HUES6 (cell line): ENCODE data around the gene ATRAID.
"Not testable (repeated sequence)": the region's sequence is repeated elsewhere in the genome, so short reads cannot be mapped to it uniquely, and the experiment has no call there.

Experiments
- H3K27ac ChIP-seq: 2 replicates; pipeline ENCODE4 v1.7.0; 2013; ENCODE audit warnings: low read depth, mild to moderate bottlenecking, low read length, inconsistent platforms
- H3K27me3 ChIP-seq: 2 replicates; pipeline ENCODE4 v1.6.1; 2013; ENCODE audit warnings: low read length; ENCODE audit not compliant: control insufficient read depth, insufficient read depth
- H3K36me3 ChIP-seq: 2 replicates; pipeline ENCODE4 v1.6.1; 2013; ENCODE audit warnings: low read length; ENCODE audit not compliant: control insufficient read depth, insufficient read depth
- H3K4me1 ChIP-seq: 2 replicates; pipeline ENCODE4 v1.6.1; 2013; ENCODE audit warnings: low read length; ENCODE audit not compliant: control insufficient read depth, insufficient read depth
- H3K4me3 ChIP-seq: 2 replicates; pipeline ENCODE4 v1.5.1; 2013; ENCODE audit warnings: low read depth, low read length
- H3K9ac ChIP-seq: one replicate; pipeline ENCODE4 v1.6.1; 2013; ENCODE audit warnings: mild to moderate bottlenecking, low read length
- H3K9me3 ChIP-seq: 2 replicates; pipeline ENCODE4 v1.6.1; 2013; ENCODE audit warnings: low read depth, low read length; ENCODE audit not compliant: control insufficient read depth, insufficient read depth

ATRAID gene

DNA sequence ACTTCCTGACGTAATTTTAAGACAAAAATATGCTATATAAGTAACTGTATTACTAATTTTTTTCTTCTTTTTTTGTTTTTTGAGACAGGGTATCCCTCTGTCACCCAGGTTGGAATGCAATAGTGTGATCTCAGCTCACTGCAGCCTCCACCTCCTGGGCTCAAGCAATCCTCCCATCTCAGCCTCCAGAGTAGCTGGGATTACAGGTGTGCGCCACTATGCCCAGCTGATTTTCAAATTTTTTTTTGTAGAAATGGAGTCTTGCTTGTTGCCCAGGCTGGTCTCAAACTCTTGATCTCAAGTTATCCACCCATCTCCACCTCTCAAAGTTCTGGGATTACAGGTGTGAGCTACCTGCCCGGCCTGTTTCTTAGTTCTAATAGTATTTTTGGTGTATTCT is 33.4 kb upstream of the ATRAID start:
- H3K36me3 ChIP-seq: no peaks in the 10 kb centered on the region
- H3K4me1 ChIP-seq: no peaks in the 10 kb centered on the region
- peaks cover 4% of the 10 kb centered on the region; the same call in 1 of the 2 replicates for H3K27me3 ChIP-seq
- no peaks in the 10 kb centered on the region for H3K9me3 ChIP-seq
- no peak overlapping the region for H3K4me3 ChIP-seq
- no peak overlapping the region for H3K27ac ChIP-seq
- H3K9ac ChIP-seq: no peak overlapping the region

DNA sequence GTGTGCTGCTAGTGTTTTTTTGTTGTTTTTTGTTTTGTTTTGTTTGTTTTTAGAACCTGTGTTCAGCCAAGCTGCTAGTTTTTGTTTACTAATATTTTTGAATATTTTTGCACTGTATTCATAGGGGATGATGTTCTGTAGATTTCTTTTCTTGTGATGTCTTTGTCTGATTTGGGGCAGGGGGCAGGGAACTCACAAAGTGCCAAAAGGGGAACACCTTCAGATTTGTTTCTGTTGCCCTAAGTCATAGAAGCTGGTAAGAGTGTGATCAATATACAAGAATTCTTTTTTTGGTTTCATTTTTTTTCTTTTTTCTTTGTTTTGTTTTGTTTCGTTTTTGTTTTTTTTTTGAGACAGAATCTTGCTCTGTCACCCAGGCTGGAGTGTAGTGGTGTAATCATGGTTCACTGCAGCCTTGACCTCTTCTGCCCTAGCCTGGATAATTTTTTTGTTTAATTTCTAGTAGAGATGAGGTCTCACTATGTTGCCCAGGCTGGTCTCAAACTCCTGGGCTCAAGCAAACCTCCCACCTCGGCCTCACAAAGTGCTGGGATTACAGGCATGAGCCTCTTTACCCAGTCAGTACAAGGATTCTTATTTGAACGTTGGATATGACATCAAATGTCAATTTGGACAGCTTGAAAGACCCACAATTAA is 32.4 kb upstream of the ATRAID start:
- no peaks in the 10 kb centered on the region for H3K27me3 ChIP-seq
- no peaks in the 10 kb centered on the region for H3K4me1 ChIP-seq
- no peaks in the 10 kb centered on the region for H3K9me3 ChIP-seq
- no peak overlapping the region for H3K9ac ChIP-seq
- H3K4me3 ChIP-seq: no peak overlapping the region
- no peaks in the 10 kb centered on the region for H3K36me3 ChIP-seq
- H3K27ac ChIP-seq: no peak overlapping the region

DNA sequence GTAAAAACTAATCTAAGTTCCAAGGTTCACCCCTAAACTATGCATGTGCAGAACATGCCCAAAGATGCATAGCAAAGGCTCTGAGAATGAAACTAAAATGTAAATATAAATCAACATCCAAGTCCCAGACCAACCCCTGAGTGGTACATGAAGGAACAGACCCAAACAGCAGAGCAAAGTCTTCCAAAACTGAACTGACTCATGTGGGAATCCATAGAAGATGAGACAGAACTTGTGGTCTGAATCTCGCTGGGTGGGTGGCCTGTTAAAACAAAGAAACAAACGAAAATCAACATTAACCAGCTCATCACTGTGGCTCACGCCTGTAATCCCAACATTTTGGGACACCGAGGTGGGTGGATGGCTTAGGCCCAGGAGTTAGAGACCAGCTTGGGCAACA is 29.5 kb upstream of the ATRAID start:
- Histone ChIP-seq H3K9ac (no peak overlapping the region), H3K27ac (no peak overlapping the region), H3K4me1 (no peaks in the 10 kb centered on the region), H3K9me3 (no peaks in the 10 kb centered on the region), H3K4me3 (no peak overlapping the region), H3K27me3 (no peaks in the 10 kb centered on the region), H3K36me3 (no peaks in the 10 kb centered on the region)

DNA sequence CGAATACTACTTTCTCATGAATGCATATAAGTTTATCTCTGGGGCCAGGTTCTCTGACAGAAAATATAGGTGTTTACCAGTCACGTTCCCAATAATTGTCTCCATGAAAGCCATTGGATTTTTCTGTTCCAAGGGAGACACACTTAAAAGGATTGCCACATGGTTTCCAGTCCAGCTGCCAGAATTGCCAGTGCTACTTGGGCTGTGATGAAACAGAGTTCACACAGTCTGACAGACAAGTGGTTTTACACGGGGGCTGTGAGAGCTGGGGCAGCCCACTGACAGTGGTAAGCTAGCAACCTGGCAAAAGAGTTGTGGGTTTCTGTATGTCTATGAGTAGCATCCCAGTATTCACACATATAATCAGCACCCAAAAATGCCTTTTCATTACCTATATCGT is 27.7 kb upstream of the ATRAID start:
- no peaks in the 10 kb centered on the region for H3K4me1 ChIP-seq
- no peak overlapping the region for H3K9ac ChIP-seq
- no peaks in the 10 kb centered on the region for H3K9me3 ChIP-seq
- no peaks in the 10 kb centered on the region for H3K36me3 ChIP-seq
- no peak overlapping the region for H3K27ac ChIP-seq
- no peaks in the 10 kb centered on the region for H3K27me3 ChIP-seq
- H3K4me3 ChIP-seq: no peak overlapping the region

DNA sequence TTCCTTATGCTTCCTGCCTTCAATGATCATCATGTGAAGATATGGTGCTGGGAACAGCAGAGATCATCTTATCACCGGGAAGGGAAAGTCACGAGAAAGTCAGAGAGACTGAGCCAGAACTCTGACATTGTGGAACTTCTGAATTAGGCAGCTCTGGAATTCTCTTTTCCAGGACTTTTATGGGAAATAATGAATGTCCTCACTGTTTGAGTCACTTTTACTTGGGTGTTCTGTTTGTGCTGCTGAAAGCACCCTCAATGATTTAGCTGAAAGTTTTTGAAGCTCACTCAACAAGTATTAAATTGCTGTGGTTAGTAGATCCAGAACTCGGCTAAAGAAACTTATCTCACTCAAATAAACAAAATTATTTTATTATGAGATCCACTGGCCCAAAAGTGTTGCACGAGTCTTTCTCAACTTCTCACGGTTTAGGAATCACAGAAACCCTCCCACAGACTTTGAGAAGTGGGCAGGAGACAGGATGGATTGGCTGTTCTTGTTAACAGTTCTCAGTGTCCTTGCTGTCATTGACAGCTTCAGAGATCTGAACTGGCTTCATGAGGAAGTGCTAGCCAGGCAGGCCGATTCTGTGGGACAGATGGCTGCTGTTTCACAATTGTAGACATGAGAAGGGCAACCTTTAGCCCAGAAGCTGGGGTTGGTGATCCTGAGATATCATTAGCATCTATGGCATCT is 26.4 kb upstream of the ATRAID start:
- Histone ChIP-seq H3K9me3 (no peaks in the 10 kb centered on the region), H3K27me3 (no peaks in the 10 kb centered on the region)

DNA sequence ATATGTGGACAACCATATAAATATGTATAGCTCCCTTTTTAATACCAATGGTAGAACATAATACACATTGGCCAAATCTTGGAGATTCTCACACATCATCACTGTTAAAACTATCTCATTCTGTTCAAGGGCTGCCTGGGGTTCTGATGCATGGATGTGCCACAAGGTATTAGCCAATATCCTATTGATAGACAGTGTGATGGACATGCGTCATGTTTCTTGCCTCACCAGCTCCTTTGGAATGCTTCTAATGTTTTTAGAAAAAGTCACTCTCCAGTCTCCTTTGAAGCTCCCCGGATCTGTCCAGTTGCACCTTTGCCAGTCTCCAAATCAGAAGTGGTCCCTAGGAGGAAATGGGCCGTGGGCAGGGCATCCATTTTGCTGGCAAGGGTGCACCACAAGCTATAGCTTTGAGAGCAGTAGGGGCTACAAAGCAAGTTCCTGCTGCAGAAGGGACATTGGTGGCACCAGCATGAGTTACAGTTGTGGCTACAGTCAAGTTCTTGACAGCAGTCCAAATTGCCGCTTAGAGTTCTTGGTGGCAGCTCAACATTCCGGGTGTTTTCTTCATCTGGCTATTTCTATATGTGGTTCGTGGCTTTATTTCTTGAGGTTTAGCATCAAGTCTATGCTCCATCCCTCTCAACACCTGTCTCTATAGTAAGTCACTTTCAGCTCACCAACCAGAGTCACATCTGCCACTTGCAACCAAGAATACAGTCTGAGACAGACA is 25.1 kb upstream of the ATRAID start:
- Histone ChIP-seq H3K4me1 (no peaks in the 10 kb centered on the region), H3K4me3 (no peak overlapping the region), H3K9ac (no peak overlapping the region), H3K27ac (no peak overlapping the region), H3K27me3 (no peaks in the 10 kb centered on the region), H3K9me3 (no peaks in the 10 kb centered on the region), H3K36me3 (no peaks in the 10 kb centered on the region)

More for the DNA sequence above, 26.4 kb upstream of the ATRAID start:
- Histone ChIP-seq H3K27ac (no peak overlapping the region), H3K36me3 (no peaks in the 10 kb centered on the region), H3K4me3 (no peak overlapping the region), H3K9ac (no peak overlapping the region), H3K4me1 (no peaks in the 10 kb centered on the region)

DNA sequence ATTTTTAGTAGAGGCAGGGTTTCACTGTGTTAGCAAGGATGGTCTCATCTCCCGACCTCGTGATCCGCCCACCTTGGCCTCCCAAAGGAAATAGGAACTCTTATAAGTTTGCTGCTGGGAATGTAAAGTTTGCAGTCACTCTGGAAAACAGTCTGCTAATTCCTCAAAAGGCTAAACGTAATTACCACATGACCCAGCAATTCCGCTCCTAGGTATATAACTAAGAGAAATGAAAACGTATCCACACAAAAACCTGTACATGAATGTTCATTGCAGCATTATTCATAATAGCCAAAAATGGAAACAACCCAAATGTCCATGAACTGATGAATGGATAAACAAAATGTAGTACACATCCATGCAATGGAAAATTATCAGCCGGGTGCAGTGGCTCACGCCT is 21.9 kb upstream of the ATRAID start:
- Histone ChIP-seq H3K9me3 (no peaks in the 10 kb centered on the region), H3K9ac (no peak overlapping the region), H3K27me3 (no peaks in the 10 kb centered on the region), H3K4me1 (no peaks in the 10 kb centered on the region), H3K27ac (no peak overlapping the region), H3K4me3 (no peak overlapping the region), H3K36me3 (no peaks in the 10 kb centered on the region)

DNA sequence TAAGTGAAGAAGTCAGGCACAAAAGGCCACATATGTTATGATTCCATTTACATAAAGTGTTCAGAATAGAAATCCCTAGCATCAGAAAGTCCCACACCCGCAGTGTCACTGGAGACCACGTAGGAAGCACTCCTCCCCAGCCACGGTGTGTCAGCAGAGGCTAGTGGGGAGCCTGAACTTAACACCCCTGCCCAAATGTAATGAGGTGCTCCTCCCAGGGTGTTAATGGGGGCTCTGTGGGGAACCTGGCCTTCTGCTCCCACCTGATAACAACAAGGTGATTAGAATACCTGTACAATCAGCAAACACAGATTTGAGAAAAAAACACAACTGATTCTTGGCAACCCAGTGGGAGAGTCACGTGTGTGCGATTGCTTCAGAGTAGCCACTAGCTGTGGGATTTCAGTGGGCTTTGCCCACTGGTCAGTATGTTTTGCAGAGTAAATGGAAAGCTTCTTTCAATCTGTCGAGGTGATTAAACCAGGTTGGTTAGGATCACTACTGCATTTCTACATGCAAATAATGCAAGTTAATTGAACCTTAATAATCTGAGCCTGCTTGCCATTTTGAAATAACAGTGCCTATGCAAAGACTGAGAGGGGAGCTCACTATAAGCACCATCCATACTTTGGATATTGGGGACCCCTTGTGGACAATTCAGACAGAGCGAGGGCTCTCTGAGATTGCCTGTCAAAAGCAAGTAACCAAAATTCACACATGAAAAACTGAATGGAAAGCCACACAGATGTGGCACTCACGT is 20.6 kb upstream of the ATRAID start:
- no peaks in the 10 kb centered on the region for H3K36me3 ChIP-seq
- no peaks in the 10 kb centered on the region for H3K9me3 ChIP-seq
- H3K27me3 ChIP-seq: no peaks in the 10 kb centered on the region
- no peak overlapping the region for H3K4me3 ChIP-seq
- H3K9ac ChIP-seq: no peak overlapping the region
- no peak overlapping the region for H3K27ac ChIP-seq
- no peaks in the 10 kb centered on the region for H3K4me1 ChIP-seq

DNA sequence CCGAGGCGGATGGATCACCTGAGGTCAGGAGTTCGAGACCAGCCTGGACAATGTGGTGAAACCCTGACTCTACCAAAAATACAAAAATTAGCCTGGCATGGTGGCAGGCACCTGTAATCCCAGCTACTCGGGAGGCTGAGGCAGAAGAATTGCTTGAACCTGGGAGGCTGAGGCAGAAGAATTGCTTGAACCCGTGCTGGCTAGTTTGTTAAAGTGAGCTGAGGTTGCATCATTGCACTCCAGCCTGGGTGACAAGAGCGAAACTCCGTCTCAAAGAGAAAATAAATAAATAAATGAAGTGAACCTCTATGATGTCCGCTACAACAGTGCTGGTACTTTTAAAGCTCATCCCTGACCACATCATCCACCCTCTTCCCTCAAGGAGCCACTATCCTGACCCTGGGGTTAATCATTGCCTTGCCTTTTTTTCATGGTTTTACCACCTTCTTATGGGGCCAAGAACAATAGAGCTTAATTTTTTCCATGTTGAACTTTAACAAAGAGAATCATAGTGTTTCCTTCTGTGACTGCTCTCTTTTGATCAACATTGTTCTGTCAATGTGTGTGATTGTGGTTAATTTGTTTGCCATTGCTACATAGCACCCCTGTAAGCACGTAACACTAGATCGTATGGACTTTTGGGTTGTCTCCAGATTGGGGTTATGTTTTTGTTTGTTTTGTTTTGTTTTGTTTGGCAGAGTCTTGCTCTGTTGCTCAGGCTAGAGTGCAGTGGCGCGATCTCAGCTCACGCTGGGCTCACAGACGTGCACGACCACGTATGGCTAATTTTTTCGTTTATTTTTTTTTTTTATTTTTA is 17.1 kb upstream of the ATRAID start:
- Histone ChIP-seq H3K27ac (no peak overlapping the region), H3K4me3 (no peak overlapping the region), H3K27me3 (no peaks in the 10 kb centered on the region), H3K4me1 (no peaks in the 10 kb centered on the region), H3K9me3 (no peaks in the 10 kb centered on the region), H3K36me3 (peaks cover 7% of the 10 kb centered on the region), H3K9ac (no peak overlapping the region)

DNA sequence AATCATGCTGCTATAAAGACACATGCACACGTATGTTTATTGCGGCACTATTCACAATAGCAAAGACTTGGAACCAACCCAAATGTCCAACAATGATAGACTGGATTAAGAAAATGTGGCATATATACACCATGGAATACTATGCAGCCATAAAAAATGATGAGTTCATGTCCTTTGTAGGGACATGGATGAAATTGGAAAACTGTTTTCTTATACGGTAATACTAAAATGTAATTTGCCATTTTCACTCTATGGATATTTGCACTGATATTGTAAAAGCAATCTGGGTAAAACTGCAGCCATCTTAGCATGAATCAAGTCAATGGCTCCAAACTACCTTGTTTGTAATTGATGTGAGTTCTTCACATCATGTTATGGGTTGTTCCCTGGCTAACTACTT is 16.0 kb upstream of the ATRAID start:
- peaks cover 16% of the 10 kb centered on the region for H3K36me3 ChIP-seq
- not testable (repeated sequence) for H3K4me3 ChIP-seq, H3K27me3 ChIP-seq, H3K27ac ChIP-seq, H3K9me3 ChIP-seq, H3K9ac ChIP-seq, H3K4me1 ChIP-seq
